Endothelial cell of umbilical vein (primary cell): ENCODE measurements around the gene EZR. TPM values are rescaled to one million over a fixed set of nuclear protein-coding genes. Genes with fewer than 3 reads are reported as not detected.
"Not testable (repeated sequence)": the region's sequence is repeated elsewhere in the genome, so short reads cannot be mapped to it uniquely, and the experiment has no call there.

Experiments used
- BruUV-seq: library from RNA; stranded (reverse); fragments of 400-500 nt; replicated peaks from 2 replicates; lab custom pipeline; 2021; lab: Mats Ljungman, UMichigan
- CTCF ChIA-PET: fragments of 300-600, 350-600 bp; sonication (Branson Sonifier 250); formaldehyde crosslinking; loops from one replicate; lab custom pipeline; 2021; ENCODE audit warnings: antibody characterized with exemption, inconsistent platforms; lab: Charles Lee
- POLR2A ChIA-PET: fragments of 300-600, 350-600 bp; sonication (Branson Sonifier 250); formaldehyde crosslinking; loops from one replicate; lab custom pipeline; 2021; ENCODE audit warnings: antibody characterized with exemption, inconsistent platforms; lab: Charles Lee
- DNase-seq: peaks from one replicate; pipeline ENCODE4 v3.0.0-alpha.2; 2011; ENCODE audit warnings: low read depth, low spot score
- FAIRE-seq: peaks from 2 replicates; lab custom pipeline; 2011; peaks lifted over from hg19 to GRCh38; lab: Jason Lieb, UNC
- H2AFZ ChIP-seq: 2 replicates; pipeline ENCODE4 v1.6.0; 2012; ENCODE audit warnings: low read depth, low read length, control low read depth, inconsistent platforms
- H3K27ac ChIP-seq: 2 replicates; pipeline ENCODE4 v1.5.1; 2011; ENCODE audit warnings: low read depth, mild to moderate bottlenecking, control low read depth, low read length, moderate library complexity; ENCODE audit not compliant: insufficient read depth
- H3K27me3 ChIP-seq, 2 experiments: 2 replicates each; pipeline versions ENCODE4 v1.6.0 to v1.6.1; 2011; ENCODE audit warnings: low read length in 2 of 2, mixed read lengths in 1 of 2; ENCODE audit not compliant: control insufficient read depth in 2 of 2, insufficient read depth in 2 of 2
- H3K36me3 ChIP-seq, 2 experiments: 2 replicates in 1 of 2; 3 replicates in 1 of 2; pipeline ENCODE4 v1.5.1; 2011; ENCODE audit warnings: low read length in 2 of 2, mild to moderate bottlenecking in 1 of 2, moderate library complexity in 1 of 2; ENCODE audit not compliant: control insufficient read depth in 2 of 2, insufficient read depth in 2 of 2; ENCODE audit errors: extremely low read depth in 1 of 2
- H3K4me1 ChIP-seq: 3 replicates; pipeline ENCODE4 v1.5.1; 2011; ENCODE audit warnings: mild to moderate bottlenecking, low read length; ENCODE audit not compliant: control insufficient read depth, insufficient read depth; ENCODE audit errors: extremely low read depth
- H3K4me2 ChIP-seq: 2 replicates; pipeline ENCODE4 v1.6.1; 2011; ENCODE audit warnings: low read length, control low read depth, mixed read lengths; ENCODE audit not compliant: insufficient read depth
- H3K4me3 ChIP-seq, 3 experiments: fragments of 200-600 bp in 1 of 3; sonication (generic), shearing (Covaris generic) in 1 of 3; replicated peaks in 1 of 3; 2 replicates each; pipeline ENCODE4 v1.5.1; 2011 to 2016; ENCODE audit warnings: control low read depth in 3 of 3, low read length in 3 of 3, mild to moderate bottlenecking in 2 of 3, inconsistent platforms in 1 of 3, low read depth in 1 of 3, moderate library complexity in 1 of 3; ENCODE audit not compliant: insufficient read depth in 1 of 3
- H3K79me2 ChIP-seq: 2 replicates; pipeline ENCODE4 v1.6.0; 2012; ENCODE audit warnings: low read length, inconsistent platforms; ENCODE audit not compliant: control insufficient read depth, insufficient read depth
- H3K9ac ChIP-seq: replicated peaks from 2 replicates; pipeline ENCODE3; 2011; ENCODE audit warnings: low read length, control low read depth; ENCODE audit not compliant: insufficient read depth; ENCODE audit errors: extremely low read depth
- H3K9me1 ChIP-seq: replicated peaks from 3 replicates; pipeline ENCODE4 v1.6.0; 2011; ENCODE audit warnings: mild to moderate bottlenecking, low read length; ENCODE audit not compliant: control insufficient read depth, insufficient read depth; ENCODE audit errors: extremely low read depth
- H3K9me3 ChIP-seq: replicated peaks from 2 replicates; pipeline ENCODE4 v1.5.1; 2012; ENCODE audit warnings: low read length, inconsistent platforms; ENCODE audit not compliant: control insufficient read depth, insufficient read depth
- H4K20me1 ChIP-seq: replicated peaks from 2 replicates; pipeline ENCODE3; 2011; ENCODE audit warnings: mild to moderate bottlenecking, low read length; ENCODE audit not compliant: control insufficient read depth, insufficient read depth; ENCODE audit errors: extremely low read depth
- EZH2 ChIP-seq: IDR thresholded peaks from 2 replicates; pipeline ENCODE4 v1.6.1; 2012; ENCODE audit warnings: borderline replicate concordance, low read depth, mild to moderate bottlenecking, moderate library complexity, low read length, inconsistent platforms; ENCODE audit not compliant: severe bottlenecking
- FOS ChIP-seq: IDR thresholded peaks from 2 replicates; pipeline ENCODE4 v1.6.1; 2011; ENCODE audit warnings: mild to moderate bottlenecking, low read length, moderate library complexity, borderline replicate concordance; ENCODE audit not compliant: insufficient read depth
- JUN ChIP-seq: IDR thresholded peaks from 2 replicates; pipeline ENCODE4 v1.6.1; 2011; ENCODE audit warnings: borderline replicate concordance, low read depth; ENCODE audit not compliant: insufficient read length, insufficient read depth
- MYC ChIP-seq: IDR thresholded peaks from one replicate; pipeline ENCODE4 v1.6.1; 2011; ENCODE audit warnings: mild to moderate bottlenecking, low read depth, low read length
- POLR2A ChIP-seq: IDR thresholded peaks from 2 replicates; pipeline ENCODE4 v1.6.1; 2012; ENCODE audit warnings: low read depth, mild to moderate bottlenecking, control low read depth, low read length
- POLR2AphosphoS5 ChIP-seq: IDR thresholded peaks from 2 replicates; pipeline ENCODE4 v1.6.1; 2012; ENCODE audit warnings: low read depth, mild to moderate bottlenecking, control low read depth, low read length, moderate library complexity; ENCODE audit not compliant: insufficient read depth
- dilution Hi-C: fragments of 300-500 bp; cut with MboI; formaldehyde crosslinking; loops from one replicate; pipeline ENCODE4 v1.15.0; 2019; ENCODE audit warnings: low sequenced_read_pairs; ENCODE audit not compliant: extremely low pct_ligation_motif_present
- intact Hi-C: fragments of 100-400 bp; cut with micrococcal nuclease; formaldehyde crosslinking; loops from one replicate; pipeline ENCODE4 v1.10.0; 2022
- polyA plus RNA-seq, 4 experiments: library from polyadenylated mRNA; depleted of rRNA in 3 of 4; stranded (reverse) in 3 of 4; unstranded in 1 of 4; fragments of >200 nt; gene quantifications; 2 replicates each; pipeline versions ENCODE4 v1.2.1 to v1.2.3, GENCODE V29; 2011 to 2012; ENCODE audit warnings: missing spikeins in 1 of 4
- total RNA-seq: library from RNA; stranded (reverse); gene quantifications from 2 replicates; pipeline ENCODE4 v1.2.3, GENCODE V29; 2021
- TF ChIP-seq, protein P1 (sequence below), 2 donors: IDR thresholded peaks; 1 replicate in 1 of 2; 2 replicates in 1 of 2; pipeline ENCODE4 v1.5.1; 2011; ENCODE audit warnings: low read length in 2 of 2, mild to moderate bottlenecking in 2 of 2, moderate library complexity in 2 of 2, control low read depth in 1 of 2, inconsistent platforms in 1 of 2, low read depth in 1 of 2; ENCODE audit not compliant: insufficient read depth in 1 of 2; ENCODE audit errors: extremely low read depth in 1 of 2

Gene EZR
- total and polyA plus RNA-seq, 2 donors (not counting 3 experiments of a cell fraction or from before 2014, with no cell fraction given): 58.5 to 108 TPM

- H3K27me3 ChIP-seq, H3K4me3 ChIP-seq, H3K36me3 ChIP-seq, intact Hi-C loops, H3K9me1 ChIP-seq, H3K79me2 ChIP-seq, H3K27ac ChIP-seq, dilution Hi-C loops, H2AFZ ChIP-seq, H4K20me1 ChIP-seq, H3K9me3 ChIP-seq, H3K4me1 ChIP-seq, H3K9ac ChIP-seq, BruUV-seq, DNase-seq, H3K4me2 ChIP-seq: not testable (repeated sequence)
- peak; percentile 76 for FAIRE-seq
- ChIA-PET POLR2A (interaction anchor here (0.7 kb wide), 1 partner anchor 161 kb away, joined by 4 read pairs; no protein-coding TSS in a partner anchor), CTCF (interaction anchor here (1.0 to 2.0 kb wide), 3 partner anchors 13 to 138 kb away, joined by 3 to 4 read pairs (median 3); no protein-coding TSS in a partner anchor)
Observed at GRCh38 chr6:158832807-158833206, 13.6 kb upstream of the EZR start.

- Histone ChIP-seq H3K4me1 (no peaks in the 10 kb centered on the region), H3K27me3 (peaks cover 2% of the 10 kb centered on the region in 2 experiments), H3K27ac (no peak overlapping the region), H3K36me3 (no peaks in the 10 kb centered on the region), H2AFZ (no peak overlapping the region), H3K4me2 (no peak overlapping the region), H3K9me1 (no peaks in the 10 kb centered on the region), H3K4me3 (no peak overlapping the region), H3K9ac (no peak overlapping the region), H3K79me2 (no peaks in the 10 kb centered on the region), H4K20me1 (no peaks in the 10 kb centered on the region), H3K9me3 (no peaks in the 10 kb centered on the region)
- POLR2A ChIA-PET: interaction anchor here (0.7 kb wide), 1 partner anchor 161 kb away, joined by 4 read pairs; no protein-coding TSS in a partner anchor
- no peak for DNase-seq
- BruUV-seq: no TSS peak
- intact Hi-C loops: no loop called here
- no peak for FAIRE-seq
- CTCF ChIA-PET: interaction anchor here (1.0 to 2.0 kb wide), 3 partner anchors 12 to 139 kb away, joined by 3 to 4 read pairs (median 3); no protein-coding TSS in a partner anchor
- dilution Hi-C loops: no loop called here
- no peak for TF ChIP-seq MYC
- no peak for TF ChIP-seq POLR2A
- TF ChIP-seq, protein P1, sequence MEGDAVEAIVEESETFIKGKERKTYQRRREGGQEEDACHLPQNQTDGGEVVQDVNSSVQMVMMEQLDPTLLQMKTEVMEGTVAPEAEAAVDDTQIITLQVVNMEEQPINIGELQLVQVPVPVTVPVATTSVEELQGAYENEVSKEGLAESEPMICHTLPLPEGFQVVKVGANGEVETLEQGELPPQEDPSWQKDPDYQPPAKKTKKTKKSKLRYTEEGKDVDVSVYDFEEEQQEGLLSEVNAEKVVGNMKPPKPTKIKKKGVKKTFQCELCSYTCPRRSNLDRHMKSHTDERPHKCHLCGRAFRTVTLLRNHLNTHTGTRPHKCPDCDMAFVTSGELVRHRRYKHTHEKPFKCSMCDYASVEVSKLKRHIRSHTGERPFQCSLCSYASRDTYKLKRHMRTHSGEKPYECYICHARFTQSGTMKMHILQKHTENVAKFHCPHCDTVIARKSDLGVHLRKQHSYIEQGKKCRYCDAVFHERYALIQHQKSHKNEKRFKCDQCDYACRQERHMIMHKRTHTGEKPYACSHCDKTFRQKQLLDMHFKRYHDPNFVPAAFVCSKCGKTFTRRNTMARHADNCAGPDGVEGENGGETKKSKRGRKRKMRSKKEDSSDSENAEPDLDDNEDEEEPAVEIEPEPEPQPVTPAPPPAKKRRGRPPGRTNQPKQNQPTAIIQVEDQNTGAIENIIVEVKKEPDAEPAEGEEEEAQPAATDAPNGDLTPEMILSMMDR (IDR thresholded peaks at IDR 0.05; ENCODE audit: extremely low read depth in 1 of 2, insufficient read depth in 1 of 2, low read depth in 1 of 2, low read length in 2 of 2): no peak
- TF ChIP-seq POLR2AphosphoS5: no peak
- no peak for TF ChIP-seq FOS
- TF ChIP-seq EZH2: no peak
- TF ChIP-seq JUN: no peak
Observed at GRCh38 chr6:158832026-158832425, 12.9 kb upstream of the EZR start.
